ENCODE data around the gene SLC44A4.

GRCh38 chr6:31860349-31860748 lies 18.4 kb downstream of the SLC44A4 start:
- TF ChIP-seq HDAC6 (IDR thresholded peaks at IDR 0.05; ENCODE audit: low read depth, low read length) (no peak), KDM1A (IDR thresholded peaks at IDR 0.05; ENCODE audit: borderline replicate concordance, low read length) (no peak), POLR2A (IDR thresholded peaks at IDR 0.05; ENCODE audit: control extremely low read depth in 1 of 2, low read depth in 2 of 2, low read length in 2 of 2) (no peak)
- TF ChIP-seq, protein P1, sequence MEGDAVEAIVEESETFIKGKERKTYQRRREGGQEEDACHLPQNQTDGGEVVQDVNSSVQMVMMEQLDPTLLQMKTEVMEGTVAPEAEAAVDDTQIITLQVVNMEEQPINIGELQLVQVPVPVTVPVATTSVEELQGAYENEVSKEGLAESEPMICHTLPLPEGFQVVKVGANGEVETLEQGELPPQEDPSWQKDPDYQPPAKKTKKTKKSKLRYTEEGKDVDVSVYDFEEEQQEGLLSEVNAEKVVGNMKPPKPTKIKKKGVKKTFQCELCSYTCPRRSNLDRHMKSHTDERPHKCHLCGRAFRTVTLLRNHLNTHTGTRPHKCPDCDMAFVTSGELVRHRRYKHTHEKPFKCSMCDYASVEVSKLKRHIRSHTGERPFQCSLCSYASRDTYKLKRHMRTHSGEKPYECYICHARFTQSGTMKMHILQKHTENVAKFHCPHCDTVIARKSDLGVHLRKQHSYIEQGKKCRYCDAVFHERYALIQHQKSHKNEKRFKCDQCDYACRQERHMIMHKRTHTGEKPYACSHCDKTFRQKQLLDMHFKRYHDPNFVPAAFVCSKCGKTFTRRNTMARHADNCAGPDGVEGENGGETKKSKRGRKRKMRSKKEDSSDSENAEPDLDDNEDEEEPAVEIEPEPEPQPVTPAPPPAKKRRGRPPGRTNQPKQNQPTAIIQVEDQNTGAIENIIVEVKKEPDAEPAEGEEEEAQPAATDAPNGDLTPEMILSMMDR (IDR thresholded peaks at IDR 0.05; ENCODE audit: control extremely low read depth in 1 of 3, insufficient read depth in 1 of 3, low read depth in 1 of 3, low read length in 3 of 3): no peak

Data from H1 (cell line).